NB4 (cell line): ENCODE measurements around the gene RPS6KA4.

Source experiments
- MYC ChIP-seq: IDR thresholded peaks from 2 replicates; pipeline ENCODE4 v1.6.1; 2011; ENCODE audit warnings: low read depth, low read length
- POLR2A ChIP-seq: IDR thresholded peaks from 2 replicates; pipeline ENCODE4 v1.6.1; 2011; ENCODE audit warnings: mild to moderate bottlenecking; ENCODE audit not compliant: insufficient read length; ENCODE audit errors: extremely low read depth
- TF ChIP-seq, protein P1 (sequence below): IDR thresholded peaks from one replicate; pipeline ENCODE4 v1.5.1; 2012; ENCODE audit warnings: low read depth, low read length
- TF ChIP-seq, protein P2 (sequence below): IDR thresholded peaks from 2 replicates; pipeline ENCODE4 v1.6.1; 2011; ENCODE audit warnings: low read depth, low read length

DNA sequence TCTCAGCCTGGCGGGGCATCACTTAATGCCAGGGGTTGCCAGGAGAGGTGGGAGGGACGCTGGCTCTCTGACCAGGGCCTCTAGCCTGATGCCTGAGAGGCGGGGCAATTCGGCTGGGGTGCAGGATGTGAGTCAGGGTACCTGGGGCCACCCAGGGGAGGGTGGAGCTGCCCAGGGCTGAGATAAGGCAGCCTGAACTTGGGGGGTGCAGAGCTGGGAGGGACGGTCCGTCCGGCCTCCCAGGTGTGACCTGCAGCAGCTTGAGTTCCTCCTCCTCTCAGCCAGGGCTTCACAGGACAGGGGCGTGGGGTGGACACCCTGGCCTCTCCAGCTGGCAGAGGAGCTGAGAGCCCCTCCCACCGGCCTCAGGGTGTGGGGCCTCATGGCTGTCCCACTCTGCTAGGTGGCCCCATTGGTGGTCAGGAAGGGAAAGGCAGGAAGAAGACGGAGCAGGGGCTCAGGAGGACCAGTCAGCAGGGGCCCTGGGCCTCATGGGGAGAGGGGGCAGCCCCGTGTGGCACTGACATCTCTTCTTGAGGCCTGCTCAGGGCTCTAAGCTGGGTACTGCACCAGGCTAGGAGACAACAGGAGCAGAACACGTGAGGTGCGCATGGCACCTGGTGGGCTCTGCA, 942 bp upstream of the RPS6KA4 start:
- TF ChIP-seq, protein P1, sequence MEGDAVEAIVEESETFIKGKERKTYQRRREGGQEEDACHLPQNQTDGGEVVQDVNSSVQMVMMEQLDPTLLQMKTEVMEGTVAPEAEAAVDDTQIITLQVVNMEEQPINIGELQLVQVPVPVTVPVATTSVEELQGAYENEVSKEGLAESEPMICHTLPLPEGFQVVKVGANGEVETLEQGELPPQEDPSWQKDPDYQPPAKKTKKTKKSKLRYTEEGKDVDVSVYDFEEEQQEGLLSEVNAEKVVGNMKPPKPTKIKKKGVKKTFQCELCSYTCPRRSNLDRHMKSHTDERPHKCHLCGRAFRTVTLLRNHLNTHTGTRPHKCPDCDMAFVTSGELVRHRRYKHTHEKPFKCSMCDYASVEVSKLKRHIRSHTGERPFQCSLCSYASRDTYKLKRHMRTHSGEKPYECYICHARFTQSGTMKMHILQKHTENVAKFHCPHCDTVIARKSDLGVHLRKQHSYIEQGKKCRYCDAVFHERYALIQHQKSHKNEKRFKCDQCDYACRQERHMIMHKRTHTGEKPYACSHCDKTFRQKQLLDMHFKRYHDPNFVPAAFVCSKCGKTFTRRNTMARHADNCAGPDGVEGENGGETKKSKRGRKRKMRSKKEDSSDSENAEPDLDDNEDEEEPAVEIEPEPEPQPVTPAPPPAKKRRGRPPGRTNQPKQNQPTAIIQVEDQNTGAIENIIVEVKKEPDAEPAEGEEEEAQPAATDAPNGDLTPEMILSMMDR: no peak
- TF ChIP-seq POLR2A (no peak), MYC (no peak)
- TF ChIP-seq, protein P2, sequence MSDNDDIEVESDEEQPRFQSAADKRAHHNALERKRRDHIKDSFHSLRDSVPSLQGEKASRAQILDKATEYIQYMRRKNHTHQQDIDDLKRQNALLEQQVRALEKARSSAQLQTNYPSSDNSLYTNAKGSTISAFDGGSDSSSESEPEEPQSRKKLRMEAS: peak; percentile 34; the same call in 1 of the 2 replicates
